ENCODE measurements around the gene TRIM7. TPM values are rescaled to one million over a fixed set of nuclear protein-coding genes. Genes with fewer than 3 reads are reported as not detected.
A peak's percentile ranks its signal among the peaks of the same experiment; 100 is the strongest.
"Not testable (repeated sequence)": the region's sequence is repeated elsewhere in the genome, so short reads cannot be mapped to it uniquely, and the experiment has no call there.

Gene TRIM7
- total and polyA plus RNA-seq, 7 donors: 0.55 to 5.3 (median 1.2) TPM

GRCh38 chr5:181185560-181185959 lies 19.4 kb downstream of the TRIM7 start:
- H3K27me3 ChIP-seq: no peaks in the 10 kb centered on the region
- TF ChIP-seq, protein P1, sequence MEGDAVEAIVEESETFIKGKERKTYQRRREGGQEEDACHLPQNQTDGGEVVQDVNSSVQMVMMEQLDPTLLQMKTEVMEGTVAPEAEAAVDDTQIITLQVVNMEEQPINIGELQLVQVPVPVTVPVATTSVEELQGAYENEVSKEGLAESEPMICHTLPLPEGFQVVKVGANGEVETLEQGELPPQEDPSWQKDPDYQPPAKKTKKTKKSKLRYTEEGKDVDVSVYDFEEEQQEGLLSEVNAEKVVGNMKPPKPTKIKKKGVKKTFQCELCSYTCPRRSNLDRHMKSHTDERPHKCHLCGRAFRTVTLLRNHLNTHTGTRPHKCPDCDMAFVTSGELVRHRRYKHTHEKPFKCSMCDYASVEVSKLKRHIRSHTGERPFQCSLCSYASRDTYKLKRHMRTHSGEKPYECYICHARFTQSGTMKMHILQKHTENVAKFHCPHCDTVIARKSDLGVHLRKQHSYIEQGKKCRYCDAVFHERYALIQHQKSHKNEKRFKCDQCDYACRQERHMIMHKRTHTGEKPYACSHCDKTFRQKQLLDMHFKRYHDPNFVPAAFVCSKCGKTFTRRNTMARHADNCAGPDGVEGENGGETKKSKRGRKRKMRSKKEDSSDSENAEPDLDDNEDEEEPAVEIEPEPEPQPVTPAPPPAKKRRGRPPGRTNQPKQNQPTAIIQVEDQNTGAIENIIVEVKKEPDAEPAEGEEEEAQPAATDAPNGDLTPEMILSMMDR (IDR thresholded peaks at IDR 0.05): no peak
- TF ChIP-seq POLR2AphosphoS5 (IDR thresholded peaks at IDR 0.05) (no peak), EP300 (IDR thresholded peaks at IDR 0.05) (no peak), POLR2A (IDR thresholded peaks at IDR 0.05) (no peak)
- intact Hi-C loops (cut with DNase I): loop anchor here (10.0 kb wide), 1 partner anchor 381 kb away; the partner anchor contains the start of gene MGAT1
- peaks cover 0 to 35% (median 11%) of the 10 kb centered on the region in 4 donors for H3K4me1 ChIP-seq
- H3K36me3 ChIP-seq: no peaks in the 10 kb centered on the region
- DNase-seq: no peak
- H3K4me3 ChIP-seq: no peak overlapping the region
- WGBS, 2 donors: 90 to 94% methylated on average over 13 of the region's 13 CpGs
- no peaks in the 10 kb centered on the region for H3K9me3 ChIP-seq
- H3K27ac ChIP-seq: no peak overlapping the region

DNA sequence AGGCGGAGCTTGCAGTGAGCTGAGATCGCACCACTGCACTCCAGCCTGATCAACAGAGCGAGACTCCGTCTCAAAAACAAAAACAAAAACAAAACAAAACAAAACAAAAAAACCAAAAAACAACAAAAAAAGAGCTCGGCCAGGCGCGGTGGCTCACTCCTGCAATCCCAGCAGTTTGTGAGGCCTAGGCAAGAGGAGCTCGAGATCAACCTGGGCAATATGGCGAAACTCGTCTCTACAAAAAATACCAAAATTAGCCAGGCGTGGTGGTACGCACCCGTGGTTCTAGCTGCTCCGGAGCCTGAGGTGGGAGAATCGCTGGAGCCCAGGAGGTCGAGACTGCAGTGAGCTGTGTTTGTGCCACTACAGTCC lies 20.2 kb downstream of the TRIM7 start:
- DNase-seq: no peak
- Histone ChIP-seq H3K4me3 (peak overlapping the region in 3 of 4 donors; percentile 51 to 55 (median 51)), H3K27ac (peak overlapping the region in 3 of 4 donors; percentile 62 to 76 (median 70)), H3K36me3 (no peaks in the 10 kb centered on the region), H3K9me3 (no peaks in the 10 kb centered on the region), H3K4me1 (peaks cover 0 to 28% (median 11%) of the 10 kb centered on the region in 4 donors), H3K27me3 (no peaks in the 10 kb centered on the region)
- TF ChIP-seq POLR2AphosphoS5 (IDR thresholded peaks at IDR 0.05) (no peak), POLR2A (IDR thresholded peaks at IDR 0.05) (no peak), EP300 (IDR thresholded peaks at IDR 0.05) (no peak)
- TF ChIP-seq, protein P1 (IDR thresholded peaks at IDR 0.05): no peak
- intact Hi-C loops (cut with DNase I): loop anchor here (10.0 kb wide), 1 partner anchor 380 kb away; the partner anchor contains the start of gene MGAT1
- 71 to 79% methylated on average over 16 of the region's 16 CpGs for WGBS, 2 donors

- Histone ChIP-seq H3K27me3 (no peaks in the 10 kb centered on the region), H3K4me3 (no peak overlapping the region), H3K27ac (peak overlapping the region in 2 of 4 donors; percentile 32 to 34), H3K9me3 (no peaks in the 10 kb centered on the region), H3K4me1 (peaks cover 0 to 18% (median 8%) of the 10 kb centered on the region in 4 donors), H3K36me3 (no peaks in the 10 kb centered on the region)
- TF ChIP-seq, protein P1 (IDR thresholded peaks at IDR 0.05): no peak
- no peak for TF ChIP-seq POLR2AphosphoS5 (IDR thresholded peaks at IDR 0.05)
- intact Hi-C loops (cut with DNase I): loop anchor here (10.0 kb wide), 1 partner anchor 378 kb away; the partner anchor contains the start of gene MGAT1
- DNase-seq: no peak
- 42 to 72% methylated on average over 12 of the region's 12 CpGs for WGBS, 2 donors
Observed at GRCh38 chr5:181182651-181183050, 22.3 kb downstream of the TRIM7 start.

- WGBS, 2 donors: 36 to 47% methylated on average over 25 of the region's 25 CpGs
- H3K4me1 ChIP-seq: peaks cover 0 to 18% (median 8%) of the 10 kb centered on the region in 4 donors
- peak overlapping the region in 1 of 4 donors; percentile 34 for H3K27ac ChIP-seq
- no peaks in the 10 kb centered on the region for H3K27me3 ChIP-seq
- TF ChIP-seq POLR2AphosphoS5 (IDR thresholded peaks at IDR 0.05): no peak
- TF ChIP-seq, protein P1 (IDR thresholded peaks at IDR 0.05): peak; percentile 47 to 69 (median 62)
- no peak for TF ChIP-seq POLR2A (IDR thresholded peaks at IDR 0.05)
- TF ChIP-seq EP300 (IDR thresholded peaks at IDR 0.05): no peak
- intact Hi-C loops (cut with DNase I): loop anchor here (10.0 kb wide), 1 partner anchor 377 kb away; the partner anchor contains the start of gene MGAT1
- no peaks in the 10 kb centered on the region for H3K9me3 ChIP-seq
- H3K36me3 ChIP-seq: no peaks in the 10 kb centered on the region
- DNase-seq: peak; percentile 77
- H3K4me3 ChIP-seq: no peak overlapping the region
Observed at GRCh38 chr5:181181650-181182565, 23.1 kb downstream of the TRIM7 start.

GRCh38 chr5:181177559-181177958 lies 27.4 kb downstream of the TRIM7 start:
- 58 to 73% methylated on average over 14 of the region's 14 CpGs for WGBS, 2 donors
- peaks cover 0 to 13% (median 0%) of the 10 kb centered on the region in 4 donors for H3K4me1 ChIP-seq
- H3K9me3 ChIP-seq; H3K27ac ChIP-seq; intact Hi-C loops (cut with DNase I); H3K36me3 ChIP-seq; H3K4me3 ChIP-seq; DNase-seq: not testable (repeated sequence)
- peaks cover 19 to 37% (median 27%) of the 10 kb centered on the region in 3 donors for H3K27me3 ChIP-seq

Data from sigmoid colon (tissue), 7 donors.